Cortex of kidney (tissue), 1 donor: ENCODE data around the gene MLF1.

Source experiments
- DNase-seq: peaks from one replicate; lab custom pipeline; 2025; lab: John Stamatoyannopoulos, UW

Gene MLF1

DNA sequence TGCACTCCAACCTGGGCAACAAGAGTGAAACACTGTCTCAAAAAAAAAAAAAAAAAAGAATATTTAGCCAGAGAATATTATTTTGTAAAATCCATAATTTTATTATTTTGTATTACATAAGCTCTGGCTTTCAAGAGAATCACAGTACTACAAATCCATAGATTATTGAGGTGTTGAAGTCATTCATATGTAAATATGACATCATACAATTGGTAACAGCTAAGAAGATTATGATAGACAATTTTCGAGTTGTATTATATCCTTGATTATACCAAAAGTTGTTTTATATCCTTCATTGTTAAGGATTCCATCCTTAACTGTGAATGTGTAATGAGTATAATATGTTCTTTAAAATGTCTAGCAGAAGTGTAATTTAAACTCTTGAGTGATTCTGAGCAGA is 3.7 kb downstream of the MLF1 start:
- no peak for DNase-seq

DNA sequence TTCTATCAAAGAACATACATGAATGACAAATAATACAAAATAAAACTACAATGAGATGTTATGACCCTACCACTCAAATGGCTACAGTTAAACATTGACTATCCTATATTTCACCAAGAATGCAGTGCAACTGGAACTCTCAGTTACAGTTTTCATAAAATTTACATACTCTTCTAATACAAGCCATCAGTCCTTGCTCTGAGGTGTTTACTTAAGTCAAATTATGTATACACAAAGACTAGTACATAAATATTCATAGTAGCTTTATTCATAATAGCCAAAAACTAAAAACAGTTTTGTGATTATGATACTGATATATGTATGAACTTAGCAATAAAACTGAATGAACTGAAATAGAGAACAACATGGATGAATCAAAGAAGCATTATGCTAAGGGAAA is 19.2 kb downstream of the MLF1 start:
- DNase-seq = no peak

DNA sequence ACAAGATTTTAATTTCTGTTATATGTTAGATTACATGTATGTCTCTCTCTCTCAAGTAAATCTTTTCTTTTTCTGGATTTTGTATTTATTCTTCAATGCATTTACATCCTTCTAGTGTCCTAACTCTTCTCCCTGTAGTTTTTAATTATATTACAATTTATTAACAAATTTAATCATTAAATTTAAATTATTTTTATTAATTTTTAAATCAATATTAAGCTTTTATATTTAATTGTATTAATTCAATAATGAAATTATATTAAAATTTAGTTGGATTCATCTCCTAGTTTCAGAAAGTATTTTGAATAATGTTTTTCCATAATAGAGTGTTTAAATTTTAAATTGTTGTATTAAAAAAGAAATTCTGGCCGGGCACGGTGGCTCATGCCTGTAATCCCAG is 29.8 kb downstream of the MLF1 start:
- DNase-seq = no peak

DNA sequence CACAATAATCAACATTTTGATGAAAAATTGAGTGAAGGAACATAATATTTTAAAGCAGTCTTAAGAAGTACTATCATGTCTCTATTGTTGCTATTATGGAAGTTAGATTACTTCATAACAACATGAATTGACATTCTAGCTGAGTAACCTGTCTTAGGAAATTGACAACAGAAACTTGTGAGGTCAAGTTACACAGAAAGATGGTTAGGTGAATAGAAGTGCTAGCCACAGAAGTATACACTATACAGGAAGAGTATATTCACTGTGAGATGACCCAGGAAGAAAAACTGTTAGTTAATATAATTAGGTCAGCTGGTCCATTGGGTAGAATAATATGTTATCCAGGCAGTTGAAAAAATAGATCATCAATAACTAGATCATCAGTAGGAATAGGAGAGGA is 31.2 kb downstream of the MLF1 start:
- no peak for DNase-seq

DNA sequence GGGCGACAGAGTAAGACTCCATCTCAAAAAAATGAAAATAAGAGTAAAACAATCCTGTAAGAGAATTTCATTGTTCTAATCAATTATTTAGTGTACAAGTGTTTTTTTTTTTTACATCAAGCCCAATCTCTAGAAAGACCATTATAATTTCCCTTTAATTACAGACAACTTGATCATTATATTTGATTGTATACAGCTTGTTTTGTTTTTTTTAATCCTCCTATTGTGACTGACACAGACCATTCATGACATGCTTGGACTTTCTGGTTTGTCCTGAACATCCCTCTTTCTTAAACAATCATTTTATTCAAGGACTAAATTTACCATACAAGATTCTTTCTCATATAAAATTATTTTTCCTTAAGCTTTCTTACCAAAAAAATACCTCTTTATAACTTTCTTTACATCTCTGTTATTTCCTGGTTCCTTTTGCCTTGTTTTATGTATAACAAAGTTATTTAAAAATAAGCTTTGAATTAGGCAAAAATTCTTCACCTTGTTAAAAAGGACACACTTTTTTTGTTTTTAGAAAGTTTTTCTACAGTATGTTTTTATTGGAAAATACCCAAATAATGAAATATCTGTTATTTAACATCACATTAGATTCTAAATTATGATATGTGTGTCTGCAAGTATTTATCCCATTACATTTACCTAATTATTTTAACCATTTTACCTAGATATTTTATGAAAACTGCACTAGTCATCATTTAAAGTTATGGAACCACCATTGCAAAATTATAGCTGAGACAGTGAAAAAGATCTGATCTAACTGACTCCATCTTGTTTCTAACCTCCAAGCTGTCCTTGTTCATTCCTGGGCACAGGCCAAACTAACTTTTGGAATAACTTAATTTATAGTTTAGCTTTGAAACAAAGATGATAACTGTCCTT is 47.2 kb downstream of the MLF1 start:
- no peak for DNase-seq

DNA sequence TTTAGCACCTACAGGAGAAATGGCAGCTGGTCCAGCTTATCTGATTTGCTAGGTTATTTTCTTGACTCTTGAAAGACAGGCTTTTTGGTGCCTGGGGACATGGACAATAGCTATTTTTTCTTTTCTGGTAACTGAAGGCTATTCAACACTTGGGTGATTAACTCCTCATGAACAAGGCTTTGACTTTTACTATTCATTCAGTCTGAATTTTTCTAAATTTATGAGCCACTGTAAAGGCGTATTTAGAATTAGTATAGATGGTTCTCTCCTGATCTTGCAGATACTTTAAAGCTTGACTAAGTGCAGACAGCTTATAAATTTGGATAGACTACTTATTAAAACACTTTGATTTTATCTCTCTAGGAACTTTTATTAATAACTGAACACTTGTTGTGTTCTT is 54.9 kb downstream of the MLF1 start:
- DNase-seq = no peak

DNA sequence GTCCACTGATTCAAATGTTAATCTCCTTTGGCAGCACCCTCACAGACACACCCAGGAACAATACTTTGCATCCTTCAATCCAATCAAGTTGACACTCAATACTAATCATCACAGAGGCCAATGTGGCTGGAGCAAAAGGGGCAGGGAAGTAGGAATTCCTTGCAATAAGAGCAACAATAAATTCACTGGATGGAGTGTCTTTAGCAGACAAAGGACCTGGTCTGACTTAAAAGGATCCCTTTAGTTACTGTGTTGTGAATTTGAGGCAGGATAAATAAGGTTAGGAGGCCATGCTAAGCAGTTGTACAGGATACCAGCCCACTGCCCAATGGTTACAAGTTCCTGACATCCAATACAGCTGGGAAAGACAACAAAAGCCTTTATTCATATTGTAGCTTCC is 61.0 kb downstream of the MLF1 start:
- DNase-seq = no peak

DNA sequence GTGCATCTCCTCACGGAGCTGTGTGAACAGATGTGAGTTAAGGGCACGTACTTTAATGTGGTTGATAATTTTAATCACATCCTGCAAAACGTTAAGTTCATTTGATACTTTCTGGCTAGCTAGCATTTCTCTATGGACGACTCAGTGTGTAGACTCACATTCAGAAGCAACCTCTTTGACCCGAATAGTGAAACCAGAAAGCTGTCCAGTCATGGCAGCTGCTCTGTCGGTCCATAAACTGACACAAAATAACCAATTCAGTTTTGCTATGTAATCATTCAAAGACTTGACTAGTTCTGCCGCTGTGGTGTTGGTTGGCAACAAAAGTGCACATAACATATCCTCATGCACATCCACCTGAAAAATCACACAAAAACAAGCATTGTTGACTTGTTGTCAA is 69.7 kb downstream of the MLF1 start:
- no peak for DNase-seq

DNA sequence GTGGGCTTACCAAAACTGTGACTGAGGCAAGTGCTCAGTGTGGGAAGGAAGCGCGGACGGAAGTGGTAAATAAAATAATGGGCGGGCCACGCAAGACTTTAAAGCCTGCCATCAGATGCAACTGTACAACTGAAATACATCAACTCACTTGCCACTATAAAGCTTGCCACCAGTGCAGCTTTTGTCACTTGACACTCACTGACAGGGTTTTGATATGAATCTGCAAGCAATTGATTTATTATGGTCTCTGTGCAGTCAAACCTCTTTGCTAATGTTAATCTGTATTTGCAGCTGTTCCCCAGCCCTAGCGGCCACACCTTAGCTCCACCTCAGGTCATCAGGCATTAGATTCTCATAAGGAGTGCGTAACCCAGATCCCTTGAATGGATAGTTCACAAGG is 71.0 kb downstream of the MLF1 start:
- DNase-seq = no peak

DNA sequence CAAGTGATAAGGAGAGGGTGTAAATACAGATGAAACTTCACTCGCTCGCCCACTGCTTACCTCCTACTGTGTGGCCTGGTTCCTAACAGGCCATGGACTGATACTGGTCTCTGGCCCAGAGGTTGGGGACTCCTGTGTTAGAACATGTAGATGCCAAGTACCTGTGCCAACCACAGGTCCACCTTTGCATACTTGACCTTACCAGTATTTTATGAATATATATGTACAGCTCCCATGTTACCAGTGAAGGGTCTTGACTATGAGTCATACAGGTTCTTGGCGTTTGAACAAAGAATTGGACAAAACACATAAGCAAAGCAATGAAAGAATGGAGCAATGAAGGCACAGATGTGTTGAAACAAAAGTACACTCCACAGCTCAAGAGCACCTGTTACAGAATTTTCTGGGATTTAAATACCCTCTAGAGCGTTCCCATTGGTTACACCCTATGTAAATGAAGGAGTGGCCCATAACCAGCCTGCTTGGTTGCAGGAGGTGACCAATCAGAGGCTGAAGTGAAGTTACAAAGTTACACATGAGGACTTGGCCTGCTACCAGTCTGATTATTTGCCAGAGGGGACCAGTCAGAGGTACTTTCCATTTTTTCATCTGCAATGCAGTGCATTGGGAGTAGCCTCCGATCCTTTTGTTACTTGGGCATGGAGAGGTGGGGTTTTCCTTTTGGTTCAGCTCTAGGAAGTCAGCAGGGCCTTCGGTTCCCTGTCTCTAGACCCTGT is 71.6 kb downstream of the MLF1 start:
- DNase-seq = no peak

DNA sequence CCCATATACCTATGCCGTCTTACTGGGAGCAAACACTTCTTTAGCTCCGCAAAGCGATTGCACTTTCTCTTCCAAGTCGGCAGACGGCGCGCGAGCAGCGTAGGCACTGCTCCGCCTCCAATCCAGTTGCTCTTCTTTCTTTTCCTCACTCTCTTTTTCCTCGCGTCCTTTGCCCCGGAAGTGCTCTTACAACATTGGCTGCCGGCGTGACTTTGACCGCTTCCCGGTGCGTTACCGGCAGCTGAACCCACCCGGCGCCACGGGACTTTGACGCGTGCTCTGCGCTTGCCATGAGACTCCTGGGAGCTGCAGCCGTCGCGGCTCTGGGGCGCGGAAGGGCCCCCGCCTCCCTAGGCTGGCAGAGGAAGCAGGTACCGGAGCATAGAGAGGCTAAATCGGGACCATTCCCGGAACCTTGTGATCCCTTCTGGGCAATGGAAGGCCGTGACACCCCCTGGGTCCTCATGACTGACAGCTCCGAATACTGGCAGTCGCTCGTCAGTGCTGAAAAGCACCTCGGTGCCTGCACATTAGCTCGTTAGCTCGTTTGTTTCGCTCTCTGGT is 73.4 kb downstream of the MLF1 start, which contains the start of gene GFM1:
GFM1 (plus strand) TSS at position 183 of the 564 bp plus-strand sequence; CDS start at position 291, 108 bp downstream.
- peak; percentile 58 for DNase-seq

DNA sequence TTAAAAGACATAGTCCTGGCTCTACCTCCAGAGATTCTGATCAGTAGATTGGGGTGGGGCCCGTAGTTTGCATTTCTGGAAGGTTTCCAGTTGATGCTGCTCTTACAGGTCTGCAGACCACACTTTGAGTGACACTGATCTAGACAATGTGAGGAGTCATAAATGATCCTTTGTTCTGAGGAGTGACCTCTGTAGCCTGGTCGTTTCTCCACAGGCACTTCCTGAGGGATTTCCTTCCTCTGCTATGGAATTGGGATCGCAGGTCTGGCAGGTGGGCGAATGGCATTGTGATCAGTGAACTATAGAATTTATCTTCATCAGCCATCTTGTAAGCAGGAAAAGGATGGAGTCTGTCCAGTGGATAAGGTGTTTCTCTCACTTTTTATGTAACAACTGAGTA is 78.8 kb downstream of the MLF1 start:
- DNase-seq = no peak

DNA sequence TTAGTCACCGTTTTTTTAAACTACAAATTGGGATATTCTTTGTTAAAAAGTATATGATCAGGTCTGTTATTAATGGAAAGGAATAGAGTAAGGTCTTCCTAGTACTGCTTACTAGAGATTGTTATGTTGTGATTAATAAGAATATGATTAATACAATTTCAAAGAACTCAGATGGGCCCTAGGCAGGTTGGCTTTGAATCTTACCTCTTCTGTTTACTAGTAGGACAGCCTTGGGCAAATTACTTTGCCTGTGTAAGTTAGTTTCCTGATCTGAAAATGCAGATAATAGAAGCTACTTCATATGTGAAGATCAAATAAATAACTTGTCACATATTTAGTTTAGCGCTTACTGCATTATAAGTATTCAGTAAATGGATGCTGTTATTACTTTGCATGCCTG is 80.2 kb downstream of the MLF1 start:
- DNase-seq = no peak

DNA sequence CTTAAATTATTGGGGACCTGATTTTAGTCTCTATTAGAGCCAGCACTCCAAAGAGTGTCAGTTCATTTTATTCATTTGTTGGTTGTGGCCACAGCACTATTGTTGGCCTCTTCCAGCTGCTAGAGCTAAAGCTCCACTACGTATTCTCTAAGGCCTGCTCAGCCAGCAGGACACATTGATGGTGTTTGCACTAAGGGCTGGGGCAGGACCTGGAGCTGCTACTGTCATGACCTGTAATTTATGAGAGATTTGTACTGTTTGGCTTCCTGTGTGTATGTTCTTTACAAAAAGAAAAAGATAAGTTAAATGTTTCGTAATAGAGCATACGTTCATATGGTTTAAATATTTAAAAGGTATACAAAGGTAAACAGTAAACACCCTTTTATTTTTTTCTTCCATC is 81.5 kb downstream of the MLF1 start:
- DNase-seq = no peak
